NCI-H526 treated with DMSO at 0.1 percent for 48 hours (cell line): Measurements from ENCODE around the gene ERC2.

Experiments
- DNase-seq: peaks from one replicate; lab custom pipeline; 2025; lab: John Stamatoyannopoulos, UW

Gene ERC2

DNA sequence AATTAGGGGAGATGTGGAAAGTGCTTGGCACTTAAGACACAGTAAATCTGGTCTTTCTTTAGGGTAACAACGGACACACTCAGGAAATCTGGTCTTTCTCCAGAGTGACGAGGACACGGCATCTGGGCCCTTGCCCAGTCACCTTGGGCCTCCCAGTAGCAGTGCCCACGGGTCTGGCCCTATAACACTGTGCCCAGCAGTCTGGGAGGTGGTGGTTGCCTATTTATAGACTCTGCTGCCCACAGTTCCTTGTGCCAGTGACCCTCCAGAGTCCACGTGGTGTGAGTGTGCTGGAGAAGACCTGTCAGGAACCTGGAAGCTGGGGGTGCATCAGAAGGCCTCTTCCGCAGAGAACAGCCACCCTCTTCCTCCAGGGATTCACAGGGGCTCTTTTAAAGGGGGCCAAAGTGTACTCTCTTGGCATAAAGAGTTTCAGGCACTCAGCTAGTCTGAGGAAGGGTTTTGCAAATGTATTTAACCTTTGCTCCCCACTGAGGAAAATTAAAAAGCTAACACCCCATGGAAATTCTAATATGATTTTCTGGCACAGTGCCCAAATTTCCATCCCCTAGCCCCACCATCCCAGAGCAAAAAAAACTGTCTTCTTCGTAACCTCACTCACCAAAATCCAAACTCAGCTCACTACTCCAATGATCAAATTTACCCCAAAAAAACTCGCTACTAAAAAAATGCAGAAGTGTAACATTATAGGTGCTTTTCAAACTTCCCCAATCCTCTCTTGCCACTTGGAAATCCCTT is 996.6 kb downstream of the ERC2 start:
- no peak for DNase-seq

DNA sequence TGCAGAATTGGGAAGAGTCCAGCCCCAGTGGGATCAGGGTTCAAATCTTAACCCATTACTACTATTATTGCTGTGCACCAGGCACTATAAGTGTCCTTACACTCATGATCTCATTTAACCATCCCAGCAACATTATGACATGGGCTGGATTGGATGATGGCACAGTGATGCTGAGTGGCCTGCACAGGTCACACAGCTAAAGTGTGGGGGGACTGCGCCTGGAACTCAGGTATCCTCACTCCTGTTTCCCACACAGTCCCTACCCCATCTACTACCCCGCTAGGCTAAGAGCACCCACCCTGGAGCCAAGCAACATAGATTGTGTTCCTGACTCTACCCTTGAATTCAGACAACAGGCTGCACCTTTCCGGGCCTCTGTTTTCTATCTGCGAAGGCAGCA is 997.2 kb downstream of the ERC2 start:
- no peak for DNase-seq

DNA sequence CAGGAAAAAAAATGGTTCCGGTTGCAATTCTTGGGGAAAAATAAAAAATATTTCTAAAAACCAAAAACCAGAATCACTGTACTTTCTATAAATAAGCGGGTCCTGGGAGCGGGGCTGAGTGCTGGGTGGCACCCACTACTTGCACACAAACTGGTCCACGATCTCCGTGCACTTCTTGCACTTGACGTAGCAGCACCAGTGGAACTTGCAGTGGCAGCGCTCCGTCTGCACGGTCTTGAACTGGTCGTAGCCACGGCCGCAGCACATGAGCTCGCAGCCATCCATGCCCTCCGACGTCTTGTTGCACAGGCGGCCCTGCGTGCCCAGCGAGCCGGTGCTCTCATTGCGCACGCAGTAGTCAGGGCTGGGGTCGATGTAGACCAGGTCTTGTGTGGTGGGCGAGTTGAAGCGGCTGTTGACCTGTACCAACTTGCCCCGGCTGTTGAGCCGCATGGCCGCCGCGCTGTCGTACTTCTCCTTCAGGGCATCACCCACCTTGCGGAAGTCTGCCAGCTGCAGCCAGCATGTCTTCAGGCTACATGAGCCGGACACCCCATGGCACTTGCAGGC is 998.2 kb downstream of the ERC2 start:
- DNase-seq = no peak

DNA sequence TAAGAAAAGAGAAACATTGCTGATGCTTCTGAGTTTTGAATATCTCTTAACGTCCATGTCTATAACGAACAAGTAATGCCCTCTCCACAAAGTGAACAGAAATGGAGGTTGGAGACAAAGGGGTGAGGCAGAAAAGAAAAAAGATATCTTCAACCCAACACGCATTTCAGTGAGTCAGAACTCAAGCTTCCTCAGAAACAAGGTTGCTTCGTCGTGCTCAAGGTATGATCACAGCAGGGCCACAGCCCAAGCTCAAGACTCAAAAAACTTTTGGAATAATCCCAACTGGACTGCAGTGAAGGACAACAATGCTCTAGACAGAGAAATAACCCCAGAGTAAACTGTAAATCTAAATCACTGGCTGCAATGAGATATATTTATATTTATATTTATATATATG is 1000.0 kb downstream of the ERC2 start:
- DNase-seq = no peak

DNA sequence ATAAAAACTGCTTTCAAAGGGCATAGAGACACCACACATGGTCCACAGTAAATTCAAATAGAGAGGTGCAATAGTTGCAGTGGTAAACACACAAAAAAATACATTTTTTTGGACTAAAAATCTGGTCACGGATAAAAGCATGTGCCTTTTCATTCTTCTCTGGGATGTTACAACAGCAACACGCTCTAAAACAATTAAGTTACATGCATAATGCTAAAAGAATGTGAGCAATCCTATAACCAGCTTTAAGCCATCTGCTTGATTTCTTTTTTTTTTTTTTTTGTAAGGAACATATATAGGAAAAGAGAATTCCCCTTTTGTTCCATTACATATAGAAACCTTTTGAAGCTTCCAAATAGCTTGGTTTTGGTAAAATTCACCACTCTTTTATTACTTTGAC is 1001.2 kb downstream of the ERC2 start:
- DNase-seq = no peak

DNA sequence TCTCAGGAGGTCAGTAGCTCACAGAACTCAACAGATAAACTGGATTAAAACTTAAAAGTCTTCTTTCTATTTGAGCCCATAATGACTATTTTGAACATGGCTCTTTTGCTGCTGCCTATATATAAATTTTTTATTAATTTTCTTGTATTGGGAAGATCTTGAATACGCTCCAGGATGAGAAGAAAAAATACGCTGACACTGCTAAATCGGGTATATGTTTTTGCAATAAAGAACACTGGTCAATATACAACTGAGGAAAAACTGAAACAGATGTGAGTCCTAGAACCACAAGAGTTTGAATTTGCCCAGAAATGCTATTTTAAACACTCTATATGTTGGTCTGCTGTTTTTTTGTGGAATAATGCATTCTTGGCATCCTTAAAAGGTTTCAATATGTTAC is 1001.7 kb downstream of the ERC2 start:
- DNase-seq = no peak

- DNase-seq = no peak
Measured at GRCh38 chr3:55461896-55462295, 1006.4 kb downstream of the ERC2 start.

DNA sequence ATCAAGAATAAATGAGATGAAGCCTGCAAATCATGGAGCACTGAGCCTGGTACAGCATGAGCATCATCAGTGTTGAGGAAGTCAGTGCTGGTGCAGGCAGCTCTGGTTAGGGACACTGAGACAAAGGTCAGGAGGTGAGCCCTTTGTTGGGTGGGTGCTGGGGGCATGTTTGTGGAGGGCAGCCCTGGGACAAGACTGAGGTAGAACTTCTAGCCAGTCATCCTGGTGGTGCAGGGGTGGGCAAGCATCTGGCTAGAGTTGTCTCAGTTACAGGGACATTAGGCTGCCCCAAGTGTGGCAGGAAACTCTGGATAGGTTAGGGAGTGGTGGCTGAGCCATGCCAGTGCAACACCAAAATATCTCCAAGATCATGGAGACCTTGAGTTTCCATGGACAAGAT is 1008.4 kb downstream of the ERC2 start:
- DNase-seq = no peak
